Astrocyte (in vitro differentiated cells and primary cell): ENCODE results near the gene TRPM3. TPM values are rescaled to one million over a fixed set of nuclear protein-coding genes. Genes with fewer than 3 reads are reported as not detected.

Experiments
- DNase-seq: peaks from one replicate; pipeline ENCODE4 v3.0.0-alpha.2; 2010; ENCODE audit warnings: low read depth
- FAIRE-seq: peaks from 2 replicates; lab custom pipeline; 2011; peaks lifted over from hg19 to GRCh38; lab: Jason Lieb, UNC
- H2AFZ ChIP-seq: 2 replicates; pipeline ENCODE4 v1.6.0; 2012; ENCODE audit warnings: low read depth, low read length, inconsistent platforms
- H3K27ac ChIP-seq: 2 replicates; pipeline ENCODE4 v1.5.1; 2011; ENCODE audit warnings: low read depth, low read length, inconsistent platforms
- H3K27me3 ChIP-seq: 2 replicates; pipeline ENCODE4 v1.6.0; 2011; ENCODE audit warnings: low read length, inconsistent platforms; ENCODE audit not compliant: insufficient read depth
- H3K36me3 ChIP-seq: 2 replicates; pipeline ENCODE4 v1.5.1; 2011; ENCODE audit warnings: low read length, inconsistent platforms; ENCODE audit not compliant: insufficient read depth
- H3K4me1 ChIP-seq: 2 replicates; pipeline ENCODE4 v1.5.1; 2011; ENCODE audit warnings: low read length, inconsistent platforms; ENCODE audit not compliant: insufficient read depth
- H3K4me2 ChIP-seq: 2 replicates; pipeline ENCODE4 v1.6.0; 2012; ENCODE audit warnings: low read length, inconsistent platforms
- H3K4me3 ChIP-seq: 2 replicates; pipeline ENCODE4 v1.5.1; 2011; ENCODE audit warnings: low read depth, mild to moderate bottlenecking, low read length, inconsistent platforms; ENCODE audit not compliant: insufficient read depth
- H3K79me2 ChIP-seq: 2 replicates; pipeline ENCODE4 v1.6.0; 2012; ENCODE audit warnings: mild to moderate bottlenecking, low read length, inconsistent platforms; ENCODE audit not compliant: insufficient read depth
- H3K9ac ChIP-seq: 2 replicates; pipeline ENCODE4 v1.6.0; 2012; ENCODE audit warnings: mild to moderate bottlenecking, low read length, inconsistent platforms
- H3K9me3 ChIP-seq: 2 replicates; pipeline ENCODE4 v1.5.1; 2012; ENCODE audit warnings: low read depth, mild to moderate bottlenecking, low read length, inconsistent platforms; ENCODE audit not compliant: insufficient read depth
- H4K20me1 ChIP-seq: 2 replicates; pipeline ENCODE4 v1.6.0; 2012; ENCODE audit warnings: low read length, inconsistent platforms; ENCODE audit not compliant: insufficient read depth
- H3K27ac Mint-ChIP-seq: one replicate; pipeline ENCODE4 v1.8.0; 2021; ENCODE audit warnings: mild to moderate bottlenecking, mixed read lengths; ENCODE audit not compliant: unreplicated experiment
- H3K27me3 Mint-ChIP-seq: one replicate; pipeline ENCODE4 v1.8.0; 2021; ENCODE audit warnings: low read depth, mixed read lengths; ENCODE audit not compliant: unreplicated experiment
- H3K36me3 Mint-ChIP-seq: one replicate; pipeline ENCODE4 v1.8.0; 2021; ENCODE audit warnings: low read depth, mixed read lengths; ENCODE audit not compliant: unreplicated experiment
- H3K4me1 Mint-ChIP-seq: one replicate; pipeline ENCODE4 v1.8.0; 2021; ENCODE audit warnings: low read depth, mixed read lengths; ENCODE audit not compliant: unreplicated experiment
- H3K4me3 Mint-ChIP-seq: one replicate; pipeline ENCODE4 v1.8.0; 2021; ENCODE audit warnings: mild to moderate bottlenecking, moderate library complexity, mixed read lengths; ENCODE audit not compliant: unreplicated experiment
- H3K9me3 Mint-ChIP-seq: one replicate; pipeline ENCODE4 v1.8.0; 2021; ENCODE audit warnings: mild to moderate bottlenecking, mixed read lengths; ENCODE audit not compliant: unreplicated experiment
- CTCF ChIP-seq: IDR thresholded peaks from 2 replicates; pipeline ENCODE4 v1.5.1; 2011; ENCODE audit warnings: low read depth, mild to moderate bottlenecking, inconsistent platforms, low read length, moderate library complexity; ENCODE audit not compliant: insufficient read depth
- EZH2 ChIP-seq: IDR thresholded peaks from 2 replicates; pipeline ENCODE4 v1.6.1; 2012; ENCODE audit warnings: mild to moderate bottlenecking, low read length, inconsistent platforms; ENCODE audit not compliant: insufficient read depth
- total RNA-seq: library from RNA; stranded (reverse); gene quantifications from 2 replicates; pipeline ENCODE4 v1.2.1, GENCODE V29; 2021

TRPM3 gene
- total RNA-seq, 1 donor from 2014 or later, result 0.14 TPM

GRCh38 chr9:70609542-70610286 is 511.7 kb downstream of the TRPM3 start:
- H2AFZ ChIP-seq, result no peak overlapping the region
- H3K27me3 Mint-ChIP-seq, result no peaks in the 10 kb centered on the region
- no peaks in the 10 kb centered on the region for H3K27me3 ChIP-seq
- TF ChIP-seq EZH2 (no peak), CTCF (no peak)
- H3K4me2 ChIP-seq, result peak overlapping the region; percentile 47
- H3K9me3 Mint-ChIP-seq, result no peaks in the 10 kb centered on the region
- H3K27ac ChIP-seq, result peak overlapping the region; percentile 78
- no peaks in the 10 kb centered on the region for H3K79me2 ChIP-seq
- peaks cover 3% of the 10 kb centered on the region for H3K4me1 Mint-ChIP-seq
- H3K27ac Mint-ChIP-seq, result no peak overlapping the region
- H3K4me3 ChIP-seq, result no peak overlapping the region
- peak; percentile 97 for FAIRE-seq
- H3K36me3 ChIP-seq, result no peaks in the 10 kb centered on the region
- peak; percentile 95 for DNase-seq
- H3K9ac ChIP-seq, result peak overlapping the region; percentile 39
- no peaks in the 10 kb centered on the region for H3K36me3 Mint-ChIP-seq
- peaks cover 10% of the 10 kb centered on the region for H3K4me1 ChIP-seq
- no peaks in the 10 kb centered on the region for H3K9me3 ChIP-seq
- no peaks in the 10 kb centered on the region for H4K20me1 ChIP-seq
- H3K4me3 Mint-ChIP-seq, result no peak overlapping the region

DNA sequence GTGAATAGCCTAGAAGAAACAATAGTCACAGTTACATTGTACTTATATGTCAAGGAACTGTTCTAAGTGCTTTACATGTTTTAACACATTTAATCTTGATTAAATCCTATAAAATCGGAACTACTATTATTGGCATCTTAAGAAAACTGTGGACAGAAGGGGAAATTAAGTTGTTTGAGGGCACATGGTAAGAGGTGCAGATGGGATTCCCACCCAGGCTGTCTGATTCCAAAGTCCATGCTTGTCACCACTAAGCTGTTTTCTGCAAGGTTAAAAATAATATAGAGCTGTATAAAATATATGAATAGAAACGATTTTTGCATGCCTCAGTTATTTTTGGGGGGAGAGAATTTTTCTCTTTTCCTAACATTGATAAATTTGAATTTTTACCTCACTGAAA is 512.4 kb downstream of the TRPM3 start:
- H3K9ac ChIP-seq, result peak overlapping the region; percentile 39
- H3K79me2 ChIP-seq, result no peaks in the 10 kb centered on the region
- no peaks in the 10 kb centered on the region for H3K27me3 ChIP-seq
- no peaks in the 10 kb centered on the region for H3K36me3 ChIP-seq
- DNase-seq, result no peak
- H3K27me3 Mint-ChIP-seq, result peaks cover 3% of the 10 kb centered on the region
- no peaks in the 10 kb centered on the region for H3K9me3 Mint-ChIP-seq
- H3K4me3 Mint-ChIP-seq, result no peak overlapping the region
- H3K4me1 ChIP-seq, result peaks cover 10% of the 10 kb centered on the region
- H2AFZ ChIP-seq, result no peak overlapping the region
- H3K9me3 ChIP-seq, result no peaks in the 10 kb centered on the region
- H3K27ac ChIP-seq, result peak overlapping the region; percentile 78
- TF ChIP-seq EZH2 (no peak), CTCF (no peak)
- H3K36me3 Mint-ChIP-seq, result no peaks in the 10 kb centered on the region
- H4K20me1 ChIP-seq, result no peaks in the 10 kb centered on the region
- no peak overlapping the region for H3K27ac Mint-ChIP-seq
- no peak for FAIRE-seq
- H3K4me3 ChIP-seq, result no peak overlapping the region
- peaks cover 3% of the 10 kb centered on the region for H3K4me1 Mint-ChIP-seq
- H3K4me2 ChIP-seq, result peak overlapping the region; percentile 47

DNA sequence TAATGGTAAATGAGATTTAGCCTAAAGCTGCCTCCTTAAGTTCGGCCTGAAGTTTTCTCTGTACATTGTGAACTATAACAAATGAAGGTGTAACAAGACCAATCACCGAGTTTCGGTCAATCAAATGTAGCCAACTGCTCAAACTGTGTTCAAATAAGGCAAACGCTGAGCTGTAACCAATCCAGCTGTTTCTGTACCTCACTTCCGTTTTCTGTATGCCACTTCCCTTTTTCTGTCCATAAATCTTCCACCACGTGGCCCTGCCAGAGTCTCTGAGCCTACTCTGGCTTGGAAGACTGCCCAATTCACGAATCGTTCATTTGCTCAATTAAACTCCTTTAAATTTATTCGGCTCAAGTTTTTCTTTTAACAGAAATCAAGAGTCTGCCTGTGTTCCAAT is 513.5 kb downstream of the TRPM3 start:
- H3K9ac ChIP-seq, result no peak overlapping the region
- H3K4me2 ChIP-seq, result no peak overlapping the region
- H3K9me3 ChIP-seq, result no peaks in the 10 kb centered on the region
- H3K27me3 Mint-ChIP-seq, result peaks cover 6% of the 10 kb centered on the region
- H4K20me1 ChIP-seq, result no peaks in the 10 kb centered on the region
- peaks cover 10% of the 10 kb centered on the region for H3K4me1 ChIP-seq
- no peak overlapping the region for H3K27ac Mint-ChIP-seq
- no peak overlapping the region for H3K4me3 Mint-ChIP-seq
- FAIRE-seq (no peak), DNase-seq (no peak)
- no peaks in the 10 kb centered on the region for H3K36me3 Mint-ChIP-seq
- peaks cover 3% of the 10 kb centered on the region for H3K4me1 Mint-ChIP-seq
- H3K9me3 Mint-ChIP-seq, result no peaks in the 10 kb centered on the region
- no peaks in the 10 kb centered on the region for H3K36me3 ChIP-seq
- H3K79me2 ChIP-seq, result no peaks in the 10 kb centered on the region
- H3K4me3 ChIP-seq, result no peak overlapping the region
- H3K27me3 ChIP-seq, result no peaks in the 10 kb centered on the region
- H2AFZ ChIP-seq, result no peak overlapping the region
- TF ChIP-seq CTCF (no peak), EZH2 (no peak)
- H3K27ac ChIP-seq, result no peak overlapping the region
